Memory B cell (primary cell): ENCODE measurements around the gene RAPGEF5.

Experiments used
- ATAC-seq: fragments of 150-1000 bp; cut with Tn5 transposase; 2 replicates; pipeline ENCODE4 v1.10.0; 2021; ENCODE audit warnings: low read depth, mild to moderate bottlenecking, moderate library complexity
- DNase-seq, 2 donors: peaks; one replicate each; pipeline ENCODE4 v3.0.0; 2022; ENCODE audit warnings: low spot score in 2 of 2
- H3K27ac Mint-ChIP-seq: one replicate; pipeline ENCODE4 v1.8.0; 2022; ENCODE audit warnings: mild to moderate bottlenecking, moderate library complexity, mixed read lengths
- H3K27me3 Mint-ChIP-seq: one replicate; pipeline ENCODE4 v1.8.0; 2022; ENCODE audit warnings: mixed read lengths
- H3K36me3 Mint-ChIP-seq: one replicate; pipeline ENCODE4 v1.8.0; 2022; ENCODE audit warnings: mild to moderate bottlenecking, mixed read lengths
- H3K4me1 Mint-ChIP-seq: one replicate; pipeline ENCODE4 v1.8.0; 2022; ENCODE audit warnings: mixed read lengths
- H3K4me3 Mint-ChIP-seq: one replicate; pipeline ENCODE4 v1.8.0; 2022; ENCODE audit warnings: mild to moderate bottlenecking, moderate library complexity, mixed read lengths
- H3K9me3 Mint-ChIP-seq: one replicate; pipeline ENCODE4 v1.8.0; 2022; ENCODE audit warnings: mixed read lengths

RAPGEF5 gene

DNA sequence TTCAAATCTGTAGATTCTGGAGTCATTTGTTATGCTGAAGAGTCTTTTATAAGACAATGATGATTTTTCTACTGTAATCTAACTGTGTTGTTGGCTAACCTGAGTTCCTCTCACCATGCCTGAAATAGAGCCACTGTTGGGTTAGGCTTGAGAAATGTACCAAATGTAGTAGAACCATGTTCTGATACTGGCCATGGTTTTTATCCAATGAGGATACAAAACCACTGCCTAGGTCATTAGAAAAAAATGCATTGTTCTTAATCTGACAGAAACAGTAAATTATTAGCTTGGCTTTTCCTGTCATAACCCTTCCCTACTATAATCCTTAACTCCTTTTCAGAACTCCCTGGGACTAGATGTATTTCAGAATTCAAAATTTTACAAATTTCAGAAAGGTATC is 86.6 kb downstream of the RAPGEF5 start:
- H3K27me3 Mint-ChIP-seq = peaks cover 1% of the 10 kb centered on the region

DNA sequence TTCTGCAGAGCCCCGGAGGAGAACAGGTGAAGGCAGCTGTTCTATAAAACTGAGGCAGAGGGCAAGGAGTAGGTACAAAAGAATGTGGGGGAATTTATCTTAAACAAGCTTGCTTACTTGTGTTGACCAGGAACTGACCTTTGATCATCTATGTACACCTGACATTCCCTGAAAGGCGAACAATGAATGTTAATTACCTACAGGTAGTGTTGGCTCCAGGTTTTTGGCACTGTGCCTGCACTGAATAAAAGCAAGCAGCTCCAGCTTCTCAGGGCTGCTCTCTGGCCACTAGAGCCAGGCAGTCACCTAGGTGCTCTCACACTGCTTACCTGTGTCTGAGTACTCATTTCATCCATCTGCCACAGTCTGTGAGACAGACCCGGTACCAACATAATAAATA is 87.0 kb downstream of the RAPGEF5 start:
- Mint-ChIP-seq H3K9me3 (no peaks in the 10 kb centered on the region), H3K4me1 (no peaks in the 10 kb centered on the region), H3K4me3 (no peak overlapping the region), H3K27me3 (peaks cover 1% of the 10 kb centered on the region), H3K36me3 (no peaks in the 10 kb centered on the region), H3K27ac (no peak overlapping the region)
- DNase-seq (no peak), ATAC-seq (no peak)

More for the DNA sequence above, 86.6 kb downstream of the RAPGEF5 start:
- no peak for ATAC-seq
- no peaks in the 10 kb centered on the region for H3K9me3 Mint-ChIP-seq
- H3K27ac Mint-ChIP-seq = no peak overlapping the region
- H3K4me3 Mint-ChIP-seq = no peak overlapping the region
- no peak for DNase-seq
- H3K36me3 Mint-ChIP-seq = no peaks in the 10 kb centered on the region
- H3K4me1 Mint-ChIP-seq = no peaks in the 10 kb centered on the region

DNA sequence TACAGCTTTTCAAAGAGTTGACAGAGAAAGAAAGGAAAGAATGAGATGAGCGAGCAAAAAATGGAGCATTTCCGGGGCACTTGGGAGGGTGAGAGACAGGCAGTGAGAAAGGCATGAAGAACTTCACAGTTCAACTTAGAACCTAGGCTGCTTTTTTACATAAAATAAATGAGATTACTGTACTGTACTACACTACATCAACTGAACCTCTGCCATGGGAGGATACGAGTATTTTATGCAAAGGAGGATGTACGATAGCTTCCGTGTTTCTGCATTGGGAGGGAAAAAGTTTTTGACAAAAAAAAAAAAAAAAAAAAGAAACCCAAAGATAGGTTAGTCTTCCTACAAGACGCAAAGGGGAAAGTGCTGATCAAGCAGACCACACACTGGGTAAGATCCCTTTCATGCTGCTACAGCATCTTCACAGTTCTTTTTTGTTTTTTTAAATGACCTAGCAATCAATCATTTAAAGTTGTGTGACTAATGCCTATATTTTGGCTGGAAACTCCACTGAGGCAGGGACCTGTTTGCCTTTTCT is 88.0 kb downstream of the RAPGEF5 start:
- ATAC-seq = no peak
- no peak for DNase-seq
- Mint-ChIP-seq H3K4me3 (no peak overlapping the region), H3K36me3 (no peaks in the 10 kb centered on the region), H3K27ac (no peak overlapping the region), H3K4me1 (no peaks in the 10 kb centered on the region), H3K27me3 (peaks cover 1% of the 10 kb centered on the region), H3K9me3 (no peaks in the 10 kb centered on the region)

DNA sequence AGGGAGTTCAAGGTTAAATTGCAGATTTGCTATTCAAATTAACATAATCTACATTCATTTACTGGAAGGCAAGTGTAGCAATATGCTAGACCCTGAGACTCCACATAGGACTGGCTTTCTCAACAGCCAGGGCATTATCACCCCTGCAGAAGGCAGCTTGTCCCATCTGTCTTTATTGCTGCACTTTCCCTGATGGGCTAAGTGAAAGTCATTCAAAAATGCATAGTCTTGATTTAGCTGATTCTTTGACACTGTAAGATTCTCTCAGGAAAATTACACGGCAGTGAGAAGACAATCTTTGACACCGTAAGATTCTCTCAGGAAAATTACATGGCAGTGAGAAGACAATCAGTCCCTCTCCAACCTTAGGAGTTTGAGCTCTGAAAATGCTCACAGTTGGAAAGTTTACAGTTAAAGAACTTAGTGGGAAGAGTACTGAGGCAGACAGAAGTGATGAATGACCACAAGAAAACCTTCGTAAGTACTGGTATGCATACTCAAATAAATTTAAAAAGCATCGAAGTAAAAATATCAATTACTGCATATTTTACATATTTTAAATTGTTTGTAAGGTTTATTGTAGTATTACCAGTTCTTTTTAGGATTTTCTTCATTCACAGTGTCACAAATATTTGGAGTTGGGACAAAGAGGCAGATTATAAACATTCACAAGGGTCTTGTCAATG is 88.9 kb downstream of the RAPGEF5 start:
- H3K36me3 Mint-ChIP-seq = no peaks in the 10 kb centered on the region
- ATAC-seq (no peak), DNase-seq (no peak)
- H3K9me3 Mint-ChIP-seq = no peaks in the 10 kb centered on the region
- H3K27me3 Mint-ChIP-seq = peaks cover 1% of the 10 kb centered on the region
- no peak overlapping the region for H3K4me3 Mint-ChIP-seq
- no peak overlapping the region for H3K27ac Mint-ChIP-seq
- no peaks in the 10 kb centered on the region for H3K4me1 Mint-ChIP-seq

DNA sequence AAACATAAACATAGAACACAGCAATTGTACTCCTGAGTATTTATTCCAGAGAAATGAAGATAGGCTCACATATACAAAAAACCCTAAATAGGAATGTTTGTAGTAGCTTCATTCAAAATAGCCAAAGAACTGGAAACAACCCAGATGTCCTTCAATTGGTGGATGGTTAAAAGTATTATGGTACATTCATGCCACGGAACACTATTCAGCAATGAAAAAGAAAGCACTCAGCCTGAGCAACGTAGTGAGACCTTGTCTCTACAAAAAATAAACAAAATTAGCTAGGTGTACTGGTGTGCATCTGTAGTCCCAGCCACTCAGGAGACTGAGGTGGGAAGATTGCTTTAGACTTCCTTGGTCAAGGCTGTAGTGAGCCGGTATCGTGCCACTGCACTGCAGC is 94.4 kb downstream of the RAPGEF5 start:
- Mint-ChIP-seq H3K36me3 (no peaks in the 10 kb centered on the region), H3K27ac (no peak overlapping the region), H3K9me3 (peaks cover 2% of the 10 kb centered on the region), H3K4me1 (no peaks in the 10 kb centered on the region), H3K27me3 (no peaks in the 10 kb centered on the region), H3K4me3 (no peak overlapping the region)
- ATAC-seq = no peak
- no peak for DNase-seq

DNA sequence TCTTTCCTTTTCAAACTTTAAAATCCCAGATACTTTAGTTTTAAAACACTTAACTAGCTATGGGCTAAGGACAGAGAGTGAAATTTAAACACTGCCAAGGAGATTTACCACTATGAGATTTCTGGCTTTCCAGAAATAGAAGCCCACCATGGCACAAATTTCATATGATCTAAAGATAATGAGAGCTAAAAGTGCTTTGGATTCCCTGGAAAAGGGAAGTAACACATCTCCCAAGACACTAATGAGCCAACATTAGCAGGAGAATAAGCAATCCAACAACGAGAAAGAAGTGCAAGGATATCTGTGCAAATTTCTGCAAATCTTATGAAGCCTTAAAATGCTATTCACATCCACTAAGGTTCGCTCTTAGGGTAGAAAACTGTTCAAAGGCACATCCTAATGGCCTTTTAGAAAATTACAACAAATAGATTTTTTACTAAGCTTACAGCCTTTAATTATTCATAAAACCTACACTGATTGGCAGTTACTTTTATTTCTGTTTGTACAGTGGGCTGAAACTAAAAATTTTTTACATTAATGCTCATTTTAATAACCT is 100.3 kb downstream of the RAPGEF5 start:
- Mint-ChIP-seq H3K4me1 (no peaks in the 10 kb centered on the region), H3K9me3 (peaks cover 2% of the 10 kb centered on the region), H3K27ac (no peak overlapping the region)

GRCh38 chr7:22255834-22256233 is 101.1 kb downstream of the RAPGEF5 start:
- no peak overlapping the region for H3K4me3 Mint-ChIP-seq
- no peak for ATAC-seq

More for the DNA sequence above, 100.3 kb downstream of the RAPGEF5 start:
- Mint-ChIP-seq H3K4me3 (no peak overlapping the region), H3K36me3 (no peaks in the 10 kb centered on the region), H3K27me3 (no peaks in the 10 kb centered on the region)
- DNase-seq = no peak
- ATAC-seq = no peak

GRCh38 chr7:22255342-22255741 is 101.6 kb downstream of the RAPGEF5 start:
- peaks cover 2% of the 10 kb centered on the region for H3K9me3 Mint-ChIP-seq
- H3K36me3 Mint-ChIP-seq = no peaks in the 10 kb centered on the region
- ATAC-seq (no peak), DNase-seq (no peak)
- no peaks in the 10 kb centered on the region for H3K27me3 Mint-ChIP-seq
- H3K4me3 Mint-ChIP-seq = no peak overlapping the region
- H3K27ac Mint-ChIP-seq = no peak overlapping the region
- H3K4me1 Mint-ChIP-seq = no peaks in the 10 kb centered on the region

More at GRCh38 chr7:22255834-22256233, 101.1 kb downstream of the RAPGEF5 start:
- no peaks in the 10 kb centered on the region for H3K4me1 Mint-ChIP-seq
- no peaks in the 10 kb centered on the region for H3K27me3 Mint-ChIP-seq
- H3K36me3 Mint-ChIP-seq = no peaks in the 10 kb centered on the region
- no peak overlapping the region for H3K27ac Mint-ChIP-seq
- DNase-seq = no peak
- peaks cover 2% of the 10 kb centered on the region for H3K9me3 Mint-ChIP-seq

GRCh38 chr7:22252936-22253536 is 103.9 kb downstream of the RAPGEF5 start:
- DNase-seq = no peak
- H3K9me3 Mint-ChIP-seq = no peaks in the 10 kb centered on the region
- no peaks in the 10 kb centered on the region for H3K27me3 Mint-ChIP-seq
- no peaks in the 10 kb centered on the region for H3K4me1 Mint-ChIP-seq
- H3K27ac Mint-ChIP-seq = no peak overlapping the region
- no peaks in the 10 kb centered on the region for H3K36me3 Mint-ChIP-seq
- no peak overlapping the region for H3K4me3 Mint-ChIP-seq
- ATAC-seq = no peak

GRCh38 chr7:22252016-22252415 is 104.9 kb downstream of the RAPGEF5 start:
- H3K27ac Mint-ChIP-seq = no peak overlapping the region
- no peaks in the 10 kb centered on the region for H3K27me3 Mint-ChIP-seq
- H3K4me3 Mint-ChIP-seq = no peak overlapping the region
- no peaks in the 10 kb centered on the region for H3K4me1 Mint-ChIP-seq
- ATAC-seq (no peak), DNase-seq (no peak)
- H3K9me3 Mint-ChIP-seq = no peaks in the 10 kb centered on the region
- H3K36me3 Mint-ChIP-seq = no peaks in the 10 kb centered on the region

DNA sequence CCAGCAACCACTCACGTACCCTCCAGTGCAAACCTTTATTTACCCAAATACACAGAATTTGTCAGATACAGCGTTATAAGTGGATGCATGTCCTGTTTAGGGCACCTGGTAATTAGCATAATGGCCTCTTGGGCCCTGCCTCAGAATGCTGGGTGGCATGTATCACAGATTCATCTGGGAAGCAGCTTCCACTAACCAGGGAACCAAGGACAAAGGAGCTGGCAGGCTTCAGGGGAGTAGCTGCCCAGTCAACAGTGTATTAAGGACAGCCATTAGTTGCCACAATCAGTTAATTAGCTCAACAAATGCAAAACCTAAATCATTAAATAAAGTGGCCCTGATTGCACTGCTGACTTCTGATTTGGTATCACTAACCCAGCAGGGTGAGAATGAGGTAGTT is 105.7 kb downstream of the RAPGEF5 start:
- Mint-ChIP-seq H3K36me3 (no peaks in the 10 kb centered on the region), H3K4me1 (no peaks in the 10 kb centered on the region), H3K4me3 (no peak overlapping the region), H3K27me3 (no peaks in the 10 kb centered on the region), H3K9me3 (peaks cover 6% of the 10 kb centered on the region), H3K27ac (no peak overlapping the region)
- DNase-seq (no peak), ATAC-seq (no peak)

GRCh38 chr7:22250390-22250789 is 106.6 kb downstream of the RAPGEF5 start:
- DNase-seq (no peak), ATAC-seq (no peak)
- no peak overlapping the region for H3K27ac Mint-ChIP-seq
- H3K4me3 Mint-ChIP-seq = no peak overlapping the region
- no peaks in the 10 kb centered on the region for H3K27me3 Mint-ChIP-seq
- H3K9me3 Mint-ChIP-seq = peaks cover 12% of the 10 kb centered on the region
- no peaks in the 10 kb centered on the region for H3K36me3 Mint-ChIP-seq
- H3K4me1 Mint-ChIP-seq = no peaks in the 10 kb centered on the region

- no peak overlapping the region for H3K27ac Mint-ChIP-seq
- H3K27me3 Mint-ChIP-seq = no peaks in the 10 kb centered on the region
- peaks cover 14% of the 10 kb centered on the region for H3K9me3 Mint-ChIP-seq
- ATAC-seq (no peak), DNase-seq (no peak)
- no peaks in the 10 kb centered on the region for H3K36me3 Mint-ChIP-seq
- H3K4me3 Mint-ChIP-seq = no peak overlapping the region
- H3K4me1 Mint-ChIP-seq = no peaks in the 10 kb centered on the region
These were observed 108.7 kb downstream of the RAPGEF5 start for GRCh38 chr7:22248111-22248809.

- H3K27ac Mint-ChIP-seq = no peak overlapping the region
These were observed 115.1 kb downstream of the RAPGEF5 start for GRCh38 chr7:22241805-22242390.

More at GRCh38 chr7:22241805-22242390, 115.1 kb downstream of the RAPGEF5 start:
- H3K9me3 Mint-ChIP-seq = peaks cover 14% of the 10 kb centered on the region
- H3K36me3 Mint-ChIP-seq = no peaks in the 10 kb centered on the region
- H3K4me3 Mint-ChIP-seq = no peak overlapping the region
- DNase-seq (no peak), ATAC-seq (no peak)
- no peaks in the 10 kb centered on the region for H3K27me3 Mint-ChIP-seq
- H3K4me1 Mint-ChIP-seq = no peaks in the 10 kb centered on the region
